ENCODE data around the gene CALU.

- TF ChIP-seq CTCF (conservative IDR thresholded peaks at IDR 0.05; ENCODE audit: low read depth in 2 of 2): no peak
- no peak for TF ChIP-seq EZH2 (IDR thresholded peaks at IDR 0.05; ENCODE audit: low read depth, unreplicated experiment)
- TF ChIP-seq NANOG (IDR thresholded peaks at IDR 0.05; ENCODE audit: borderline replicate concordance): no peak
- TF ChIP-seq POLR2AphosphoS5 (IDR thresholded peaks at IDR 0.05; ENCODE audit: low read depth): no peak
- no peak for TF ChIP-seq EZH2phosphoT487 (IDR thresholded peaks at IDR 0.05; ENCODE audit: unreplicated experiment)
- TF ChIP-seq CREB1 (CRISPR knock-in tag; IDR thresholded peaks at IDR 0.05; ENCODE audit: low read depth): no peak
- no peak for TF ChIP-seq JUNB (IDR thresholded peaks at IDR 0.05; ENCODE audit: unreplicated experiment)
- no peak for TF ChIP-seq ETS1 (IDR thresholded peaks at IDR 0.05)
- TF ChIP-seq ZNF462 (CRISPR knock-in tag; IDR thresholded peaks at IDR 0.05): no peak
- no peak for TF ChIP-seq REST (IDR thresholded peaks at IDR 0.05; ENCODE audit: unreplicated experiment)
- no peak for TF ChIP-seq STAT1 (IDR thresholded peaks at IDR 0.05; ENCODE audit: unreplicated experiment)
- TF ChIP-seq ZNF114 (CRISPR knock-in tag; IDR thresholded peaks at IDR 0.05): no peak
- TF ChIP-seq ZNF331 (CRISPR knock-in tag; IDR thresholded peaks at IDR 0.05; ENCODE audit: low read depth): no peak
Observed at GRCh38 chr7:128758553-128758952, 19.4 kb downstream of the CALU start.

All from GM23338 (cell line).